ENCODE results near the gene KCTD7. TPM values are rescaled to one million over a fixed set of nuclear protein-coding genes. Genes with fewer than 3 reads are reported as not detected.

KCTD7 gene
- total and polyA plus RNA-seq, 2 of the 13 experiments (the other 11 are each of a cell fraction or from before 2014, with no cell fraction given), result 7.3 to 13.5 TPM

- TF ChIP-seq, protein P1, sequence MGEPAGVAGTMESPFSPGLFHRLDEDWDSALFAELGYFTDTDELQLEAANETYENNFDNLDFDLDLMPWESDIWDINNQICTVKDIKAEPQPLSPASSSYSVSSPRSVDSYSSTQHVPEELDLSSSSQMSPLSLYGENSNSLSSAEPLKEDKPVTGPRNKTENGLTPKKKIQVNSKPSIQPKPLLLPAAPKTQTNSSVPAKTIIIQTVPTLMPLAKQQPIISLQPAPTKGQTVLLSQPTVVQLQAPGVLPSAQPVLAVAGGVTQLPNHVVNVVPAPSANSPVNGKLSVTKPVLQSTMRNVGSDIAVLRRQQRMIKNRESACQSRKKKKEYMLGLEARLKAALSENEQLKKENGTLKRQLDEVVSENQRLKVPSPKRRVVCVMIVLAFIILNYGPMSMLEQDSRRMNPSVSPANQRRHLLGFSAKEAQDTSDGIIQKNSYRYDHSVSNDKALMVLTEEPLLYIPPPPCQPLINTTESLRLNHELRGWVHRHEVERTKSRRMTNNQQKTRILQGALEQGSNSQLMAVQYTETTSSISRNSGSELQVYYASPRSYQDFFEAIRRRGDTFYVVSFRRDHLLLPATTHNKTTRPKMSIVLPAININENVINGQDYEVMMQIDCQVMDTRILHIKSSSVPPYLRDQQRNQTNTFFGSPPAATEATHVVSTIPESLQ (CRISPR knock-in tag; conservative IDR thresholded peaks at IDR 0.05), result no peak
- peak; percentile 93 for TF ChIP-seq ZNF605 (CRISPR knock-in tag; IDR thresholded peaks at IDR 0.05)
- no peak for TF ChIP-seq JARID2 (CRISPR knock-in tag; IDR thresholded peaks at IDR 0.05; ENCODE audit: insufficient replicate concordance)
- TF ChIP-seq ARID3A (IDR thresholded peaks at IDR 0.05; ENCODE audit: low read depth, low read length), result no peak
- TF ChIP-seq BRCA1 (CRISPR knock-in tag; IDR thresholded peaks at IDR 0.05), result peak; percentile 68; the same call in 1 of the 2 replicates
- TF ChIP-seq ZSCAN12 (CRISPR knock-in tag; IDR thresholded peaks at IDR 0.05), result peak; percentile 68; the same call in 1 of the 2 replicates
- TF ChIP-seq HHEX (CRISPR knock-in tag; IDR thresholded peaks at IDR 0.05), result no peak
- TF ChIP-seq, protein P2, sequence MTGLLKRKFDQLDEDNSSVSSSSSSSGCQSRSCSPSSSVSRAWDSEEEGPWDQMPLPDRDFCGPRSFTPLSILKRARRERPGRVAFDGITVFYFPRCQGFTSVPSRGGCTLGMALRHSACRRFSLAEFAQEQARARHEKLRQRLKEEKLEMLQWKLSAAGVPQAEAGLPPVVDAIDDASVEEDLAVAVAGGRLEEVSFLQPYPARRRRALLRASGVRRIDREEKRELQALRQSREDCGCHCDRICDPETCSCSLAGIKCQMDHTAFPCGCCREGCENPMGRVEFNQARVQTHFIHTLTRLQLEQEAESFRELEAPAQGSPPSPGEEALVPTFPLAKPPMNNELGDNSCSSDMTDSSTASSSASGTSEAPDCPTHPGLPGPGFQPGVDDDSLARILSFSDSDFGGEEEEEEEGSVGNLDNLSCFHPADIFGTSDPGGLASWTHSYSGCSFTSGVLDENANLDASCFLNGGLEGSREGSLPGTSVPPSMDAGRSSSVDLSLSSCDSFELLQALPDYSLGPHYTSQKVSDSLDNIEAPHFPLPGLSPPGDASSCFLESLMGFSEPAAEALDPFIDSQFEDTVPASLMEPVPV (CRISPR knock-in tag; IDR thresholded peaks at IDR 0.05), result no peak; the same call in none of the 2 replicates
- TF ChIP-seq ADNP (CRISPR knock-in tag; IDR thresholded peaks at IDR 0.05), result 0 out of 2 replicates have a peak, but pooled peaks have one; percentile 10
- peak; percentile 74; the same call in 1 of the 2 replicates for TF ChIP-seq ZNF335 (CRISPR knock-in tag; IDR thresholded peaks at IDR 0.05)
- no peak for TF ChIP-seq EZH2 (conservative IDR thresholded peaks at IDR 0.05; ENCODE audit: low read depth, low read length)
- TF ChIP-seq CHCHD3 (CRISPR knock-in tag; IDR thresholded peaks at IDR 0.05), result no peak
- TF ChIP-seq FOXK2 (IDR thresholded peaks at IDR 0.05), result no peak
- TF ChIP-seq, protein P3, sequence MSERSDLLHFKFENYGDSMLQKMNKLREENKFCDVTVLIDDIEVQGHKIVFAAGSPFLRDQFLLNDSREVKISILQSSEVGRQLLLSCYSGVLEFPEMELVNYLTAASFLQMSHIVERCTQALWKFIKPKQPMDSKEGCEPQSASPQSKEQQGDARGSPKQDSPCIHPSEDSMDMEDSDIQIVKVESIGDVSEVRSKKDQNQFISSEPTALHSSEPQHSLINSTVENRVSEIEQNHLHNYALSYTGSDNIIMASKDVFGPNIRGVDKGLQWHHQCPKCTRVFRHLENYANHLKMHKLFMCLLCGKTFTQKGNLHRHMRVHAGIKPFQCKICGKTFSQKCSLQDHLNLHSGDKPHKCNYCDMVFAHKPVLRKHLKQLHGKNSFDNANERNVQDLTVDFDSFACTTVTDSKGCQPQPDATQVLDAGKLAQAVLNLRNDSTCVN (CRISPR knock-in tag; IDR thresholded peaks at IDR 0.05; ENCODE audit: borderline replicate concordance), result no peak
- TF ChIP-seq ZSCAN31 (CRISPR knock-in tag; IDR thresholded peaks at IDR 0.05; ENCODE audit: low read depth), result 0 out of 2 replicates have a peak, but pooled peaks have one; percentile 18
- TF ChIP-seq ZNF484 (CRISPR knock-in tag; IDR thresholded peaks at IDR 0.05; ENCODE audit: borderline replicate concordance, low read depth), result no peak
- TF ChIP-seq ZBTB20 (CRISPR knock-in tag; IDR thresholded peaks at IDR 0.05; ENCODE audit: borderline replicate concordance, low read depth), result peak; percentile 30; the same call in 1 of the 2 replicates
- TF ChIP-seq, protein P4, sequence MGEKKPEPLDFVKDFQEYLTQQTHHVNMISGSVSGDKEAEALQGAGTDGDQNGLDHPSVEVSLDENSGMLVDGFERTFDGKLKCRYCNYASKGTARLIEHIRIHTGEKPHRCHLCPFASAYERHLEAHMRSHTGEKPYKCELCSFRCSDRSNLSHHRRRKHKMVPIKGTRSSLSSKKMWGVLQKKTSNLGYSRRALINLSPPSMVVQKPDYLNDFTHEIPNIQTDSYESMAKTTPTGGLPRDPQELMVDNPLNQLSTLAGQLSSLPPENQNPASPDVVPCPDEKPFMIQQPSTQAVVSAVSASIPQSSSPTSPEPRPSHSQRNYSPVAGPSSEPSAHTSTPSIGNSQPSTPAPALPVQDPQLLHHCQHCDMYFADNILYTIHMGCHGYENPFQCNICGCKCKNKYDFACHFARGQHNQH (CRISPR knock-in tag; IDR thresholded peaks at IDR 0.05), result peak; percentile 56; the same call in 1 of the 2 replicates
- no peak for TF ChIP-seq NFYC (CRISPR knock-in tag; IDR thresholded peaks at IDR 0.05)
Observed at GRCh38 chr7:66681491-66682349, 53.0 kb downstream of the KCTD7 start (continued).

All from HepG2 (cell line).